GM12878 (cell line): ENCODE results near the gene TSPAN15. TPM values are rescaled to one million over a fixed set of nuclear protein-coding genes. Genes with fewer than 3 reads are reported as not detected.

ENCODE experiments used
- ATAC-seq: fragments of 200-7000 bp; cut with Tn5 transposase; 3 replicates; pipeline ENCODE4 v1.9.1; 2020; ENCODE audit warnings: mild to moderate bottlenecking, moderate library complexity
- BruUV-seq: library from RNA; stranded (reverse); fragments of 400-500 nt; replicated peaks from 2 replicates; lab custom pipeline; 2021; lab: Mats Ljungman, UMichigan
- CTCF ChIA-PET: fragments of 300-600 bp; sonication (Branson Sonifier 250); formaldehyde crosslinking; extraction: SDS; loops from one replicate; lab custom pipeline; 2021; ENCODE audit warnings: inconsistent platforms; lab: Yijun Ruan, JAX
- POLR2A ChIA-PET: fragments of 350-600 bp; formaldehyde crosslinking; extraction: SDS; loops from one replicate; lab custom pipeline; 2021; ENCODE audit warnings: inconsistent platforms; lab: Charles Lee
- RAD21 ChIA-PET: fragments of 300-600 bp; sonication (Branson Sonifier 250); formaldehyde crosslinking; loops from one replicate; lab custom pipeline; 2023; ENCODE audit warnings: antibody characterized with exemption; ENCODE audit not compliant: unreplicated experiment; lab: Charles Lee
- SMC1A ChIA-PET: fragments of 300-600 bp; sonication (Branson Sonifier 250); formaldehyde crosslinking; loops from one replicate; lab custom pipeline; 2023; ENCODE audit not compliant: unreplicated experiment, uncharacterized antibody; lab: Charles Lee
- DNase-seq: peaks from one replicate; pipeline ENCODE4 v3.0.0-alpha.2; 2011; ENCODE audit warnings: low read depth, low spot score
- FAIRE-seq: peaks from 3 replicates; lab custom pipeline; 2011; peaks lifted over from hg19 to GRCh38; lab: Jason Lieb, UNC
- H2AFZ ChIP-seq: 2 replicates; pipeline ENCODE4 v1.6.0; 2011; ENCODE audit warnings: low read depth, low read length, control low read depth; ENCODE audit not compliant: control insufficient read depth
- H3K27ac ChIP-seq: 2 replicates; pipeline ENCODE4 v1.5.1; 2011; ENCODE audit warnings: control low read depth; ENCODE audit not compliant: control insufficient read depth, insufficient read depth
- H3K27me3 ChIP-seq, 2 experiments: replicated peaks in 1 of 2; 2 replicates each; pipeline versions ENCODE4 v1.6.0 to v1.6.1; 2011; ENCODE audit warnings: low read length in 1 of 2; ENCODE audit not compliant: control insufficient read depth in 2 of 2, insufficient read depth in 2 of 2
- H3K36me3 ChIP-seq, 2 experiments: 2 replicates each; pipeline ENCODE4 v1.5.1; 2011; ENCODE audit warnings: low read length in 1 of 2; ENCODE audit not compliant: control insufficient read depth in 2 of 2, insufficient read depth in 2 of 2
- H3K4me1 ChIP-seq: 2 replicates; pipeline ENCODE4 v1.6.1; 2011; ENCODE audit warnings: mild to moderate bottlenecking, low read length, moderate library complexity, mixed read lengths; ENCODE audit not compliant: control insufficient read depth, insufficient read depth
- H3K4me2 ChIP-seq: 2 replicates; pipeline ENCODE4 v1.6.0; 2011; ENCODE audit warnings: control low read depth; ENCODE audit not compliant: control insufficient read depth, insufficient read depth
- H3K4me3 ChIP-seq: fragments of 200-600 bp; sonication (generic); 2 replicates; pipeline ENCODE4 v1.5.1; 2016
- H3K79me2 ChIP-seq: 2 replicates; pipeline ENCODE4 v1.6.0; 2011; ENCODE audit warnings: low read length; ENCODE audit not compliant: control insufficient read depth, insufficient read depth
- H3K9ac ChIP-seq: 2 replicates; pipeline ENCODE4 v1.8.0; 2011; ENCODE audit warnings: low read length, control low read depth, mixed read lengths; ENCODE audit not compliant: control insufficient read depth, insufficient read depth
- H3K9me3 ChIP-seq: replicated peaks from 3 replicates; pipeline ENCODE4 v1.5.1; 2011; ENCODE audit warnings: mild to moderate bottlenecking, low read length; ENCODE audit not compliant: control insufficient read depth, insufficient read depth
- H4K20me1 ChIP-seq: 2 replicates; pipeline ENCODE4 v1.6.0; 2011; ENCODE audit not compliant: control insufficient read depth, insufficient read depth
- CBFB ChIP-seq: IDR thresholded peaks from 2 replicates; pipeline ENCODE4 v1.6.1; 2016; ENCODE audit warnings: antibody characterized with exemption, low read depth
- CHD2 ChIP-seq: IDR thresholded peaks from 2 replicates; pipeline ENCODE4 v1.6.1; 2011; ENCODE audit warnings: low read depth, low read length, improper control_type of control experiment, borderline replicate concordance
- HDGF ChIP-seq: fragments of 450-650 bp; IDR thresholded peaks from 2 replicates; pipeline ENCODE4 v1.6.1; 2016; ENCODE audit warnings: antibody characterized with exemption
- IKZF1 ChIP-seq: fragments of 450-650 bp; conservative IDR thresholded peaks from 2 replicates; pipeline ENCODE4 v1.6.1; 2017; ENCODE audit warnings: antibody characterized with exemption, mild to moderate bottlenecking
- IKZF2 ChIP-seq, 2 experiments: fragments of 450-650 bp; IDR thresholded peaks; 2 replicates each; pipeline ENCODE4 v1.6.1; 2017; ENCODE audit warnings: mild to moderate bottlenecking in 2 of 2, moderate library complexity in 2 of 2
- NFXL1 ChIP-seq: fragments of 450-650 bp; IDR thresholded peaks from 2 replicates; pipeline ENCODE4 v1.6.1; 2017; ENCODE audit warnings: antibody characterized with exemption, mild to moderate bottlenecking, borderline replicate concordance
- RAD51 ChIP-seq: fragments of 450-650 bp; IDR thresholded peaks from 2 replicates; pipeline ENCODE4 v1.6.1; 2016; ENCODE audit warnings: moderate library complexity, mild to moderate bottlenecking, inconsistent platforms
- ZNF217 ChIP-seq: fragments of 450-650 bp; IDR thresholded peaks from 2 replicates; pipeline ENCODE4 v1.6.1; 2017; ENCODE audit warnings: antibody characterized with exemption, mild to moderate bottlenecking
- WGBS: methylation state at CpG from one replicate; pipeline ENCODE4 v1.1.6; 2016; ENCODE audit warnings: low lambda C conversion rate; ENCODE audit not compliant: insufficient replicate concordance, insufficient coverage; ENCODE audit errors: missing lambda C conversion rate; 5-methylcytosine and 5-hydroxymethylcytosine counted together
- in situ Hi-C: fragments of 300-500 bp; cut with MboI; formaldehyde crosslinking; loops from 9 replicates; pipeline ENCODE4 v1.14.3; 2018; ENCODE audit warnings: mixed read lengths
- intact Hi-C: fragments of 100-400 bp; cut with micrococcal nuclease; formaldehyde crosslinking; loops from one replicate; pipeline ENCODE4 v1.14.2; 2022; ENCODE audit not compliant: unreplicated experiment
- polyA plus RNA-seq, 11 experiments: library from polyadenylated mRNA; depleted of rRNA in 4 of 11; unstranded in 6 of 11; stranded (reverse) in 5 of 11; fragments of >200 nt; fragmentation: Nextera tagmentation in 4 of 11; fragmentation: Illumina TruSeq in 1 of 11; extraction: Ambion mirVana in 4 of 11; extraction: Trizol in 1 of 11; gene quantifications; 1 replicate in 1 of 11; 2 replicates in 10 of 11; pipeline versions ENCODE4 v1.2.1 to v1.2.3, GENCODE V29; 2011 to 2016; ENCODE audit warnings: inconsistent platforms in 2 of 11, missing spikeins in 2 of 11, low read depth in 1 of 11
- total RNA-seq, 4 experiments: library from RNA; depleted of rRNA in 3 of 4; stranded (reverse); fragments of >200 nt in 3 of 4; fragmentation: Illumina TruSeq in 1 of 4; extraction: Trizol in 1 of 4; gene quantifications; 2 replicates each; pipeline versions ENCODE4 v1.2.1 to v1.2.3, GENCODE V29; 2013 to 2021
- TF ChIP-seq, protein P1 (sequence below): fragments of 450-650 bp; IDR thresholded peaks from 2 replicates; pipeline ENCODE4 v1.6.1; 2017; ENCODE audit warnings: mild to moderate bottlenecking, moderate library complexity
- TF ChIP-seq, protein P2 (sequence below): IDR thresholded peaks from 2 replicates; pipeline ENCODE4 v1.6.1; 2011; ENCODE audit warnings: mild to moderate bottlenecking, low read depth, low read length, moderate library complexity; ENCODE audit not compliant: insufficient replicate concordance

The TSPAN15 gene
- total and polyA plus RNA-seq, 10 of the 15 experiments (the other 5 are each of a cell fraction or from before 2014, with no cell fraction given) = 1.3 to 8.5 (median 2.4) TPM; not detected in 2

DNA sequence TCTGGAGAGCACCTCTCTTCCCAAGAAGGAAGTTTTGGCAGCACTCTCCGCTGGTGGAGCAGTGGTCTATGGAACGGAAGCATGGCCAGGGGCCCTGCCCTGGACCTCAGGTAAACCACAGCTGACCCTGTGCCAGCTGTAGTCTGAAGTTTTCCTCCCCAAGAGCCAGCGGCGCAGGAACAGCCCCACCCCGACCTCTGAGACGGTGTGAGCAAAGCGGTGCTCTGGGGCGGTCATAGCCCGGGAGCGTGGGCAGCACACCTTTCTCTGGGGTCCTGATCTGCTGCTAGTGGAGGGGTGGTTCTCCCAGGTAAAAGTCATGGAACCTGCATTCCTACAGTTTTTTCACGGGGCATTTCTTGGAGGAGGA is 52.6 kb downstream of the TSPAN15 start:
- BruUV-seq = no TSS peak
- Histone ChIP-seq H3K79me2 (no peaks in the 10 kb centered on the region), H3K36me3 (no peaks in the 10 kb centered on the region), H4K20me1 (no peaks in the 10 kb centered on the region), H3K9ac (no peak overlapping the region), H3K9me3 (no peaks in the 10 kb centered on the region), H3K27me3 (no peaks in the 10 kb centered on the region), H3K4me1 (no peaks in the 10 kb centered on the region), H2AFZ (no peak overlapping the region), H3K4me3 (no peak overlapping the region), H3K27ac (no peak overlapping the region), H3K4me2 (no peak overlapping the region)
- no peak for FAIRE-seq
- ChIA-PET RAD21 (no interaction called here), SMC1A (interaction anchor here (1.4 kb wide), 1 partner anchor 31 kb away, joined by 3 read pairs; no protein-coding TSS in a partner anchor), CTCF (interaction anchor here (1.5 kb wide), 1 partner anchor 95 kb away, joined by 4 read pairs; no protein-coding TSS in a partner anchor), POLR2A (no interaction called here)
- DNase-seq = no peak
- in situ Hi-C loops (no loop called here), intact Hi-C loops (no loop called here)
- no peak for ATAC-seq
- TF ChIP-seq HDGF = no peak
- no peak for TF ChIP-seq ZNF217
- no peak for TF ChIP-seq NFXL1
- no peak for TF ChIP-seq RAD51
- TF ChIP-seq CBFB = no peak
- TF ChIP-seq, protein P1, sequence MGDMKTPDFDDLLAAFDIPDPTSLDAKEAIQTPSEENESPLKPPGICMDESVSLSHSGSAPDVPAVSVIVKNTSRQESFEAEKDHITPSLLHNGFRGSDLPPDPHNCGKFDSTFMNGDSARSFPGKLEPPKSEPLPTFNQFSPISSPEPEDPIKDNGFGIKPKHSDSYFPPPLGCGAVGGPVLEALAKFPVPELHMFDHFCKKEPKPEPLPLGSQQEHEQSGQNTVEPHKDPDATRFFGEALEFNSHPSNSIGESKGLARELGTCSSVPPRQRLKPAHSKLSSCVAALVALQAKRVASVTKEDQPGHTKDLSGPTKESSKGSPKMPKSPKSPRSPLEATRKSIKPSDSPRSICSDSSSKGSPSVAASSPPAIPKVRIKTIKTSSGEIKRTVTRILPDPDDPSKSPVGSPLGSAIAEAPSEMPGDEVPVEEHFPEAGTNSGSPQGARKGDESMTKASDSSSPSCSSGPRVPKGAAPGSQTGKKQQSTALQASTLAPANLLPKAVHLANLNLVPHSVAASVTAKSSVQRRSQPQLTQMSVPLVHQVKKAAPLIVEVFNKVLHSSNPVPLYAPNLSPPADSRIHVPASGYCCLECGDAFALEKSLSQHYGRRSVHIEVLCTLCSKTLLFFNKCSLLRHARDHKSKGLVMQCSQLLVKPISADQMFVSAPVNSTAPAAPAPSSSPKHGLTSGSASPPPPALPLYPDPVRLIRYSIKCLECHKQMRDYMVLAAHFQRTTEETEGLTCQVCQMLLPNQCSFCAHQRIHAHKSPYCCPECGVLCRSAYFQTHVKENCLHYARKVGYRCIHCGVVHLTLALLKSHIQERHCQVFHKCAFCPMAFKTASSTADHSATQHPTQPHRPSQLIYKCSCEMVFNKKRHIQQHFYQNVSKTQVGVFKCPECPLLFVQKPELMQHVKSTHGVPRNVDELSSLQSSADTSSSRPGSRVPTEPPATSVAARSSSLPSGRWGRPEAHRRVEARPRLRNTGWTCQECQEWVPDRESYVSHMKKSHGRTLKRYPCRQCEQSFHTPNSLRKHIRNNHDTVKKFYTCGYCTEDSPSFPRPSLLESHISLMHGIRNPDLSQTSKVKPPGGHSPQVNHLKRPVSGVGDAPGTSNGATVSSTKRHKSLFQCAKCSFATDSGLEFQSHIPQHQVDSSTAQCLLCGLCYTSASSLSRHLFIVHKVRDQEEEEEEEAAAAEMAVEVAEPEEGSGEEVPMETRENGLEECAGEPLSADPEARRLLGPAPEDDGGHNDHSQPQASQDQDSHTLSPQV = no peak
- TF ChIP-seq, protein P2, sequence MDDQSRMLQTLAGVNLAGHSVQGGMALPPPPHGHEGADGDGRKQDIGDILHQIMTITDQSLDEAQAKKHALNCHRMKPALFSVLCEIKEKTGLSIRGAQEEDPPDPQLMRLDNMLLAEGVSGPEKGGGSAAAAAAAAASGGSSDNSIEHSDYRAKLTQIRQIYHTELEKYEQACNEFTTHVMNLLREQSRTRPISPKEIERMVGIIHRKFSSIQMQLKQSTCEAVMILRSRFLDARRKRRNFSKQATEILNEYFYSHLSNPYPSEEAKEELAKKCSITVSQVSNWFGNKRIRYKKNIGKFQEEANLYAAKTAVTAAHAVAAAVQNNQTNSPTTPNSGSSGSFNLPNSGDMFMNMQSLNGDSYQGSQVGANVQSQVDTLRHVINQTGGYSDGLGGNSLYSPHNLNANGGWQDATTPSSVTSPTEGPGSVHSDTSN = no peak
- TF ChIP-seq IKZF1 = no peak
- TF ChIP-seq CHD2 = no peak
- TF ChIP-seq IKZF2 (IDR thresholded peaks at IDR 0.05) = no peak
- WGBS = 63% methylated on average over 11 of the region's 11 CpGs
